NCI-H1417 treated with DMSO at 0.1 percent for 48 hours (cell line): ENCODE data around the gene SCFD1.
"Not testable (repeated sequence)": the region's sequence is repeated elsewhere in the genome, so short reads cannot be mapped to it uniquely, and the experiment has no call there.

Experiments
- DNase-seq: peaks from one replicate; lab custom pipeline; 2025; lab: John Stamatoyannopoulos, UW

SCFD1 gene

DNA sequence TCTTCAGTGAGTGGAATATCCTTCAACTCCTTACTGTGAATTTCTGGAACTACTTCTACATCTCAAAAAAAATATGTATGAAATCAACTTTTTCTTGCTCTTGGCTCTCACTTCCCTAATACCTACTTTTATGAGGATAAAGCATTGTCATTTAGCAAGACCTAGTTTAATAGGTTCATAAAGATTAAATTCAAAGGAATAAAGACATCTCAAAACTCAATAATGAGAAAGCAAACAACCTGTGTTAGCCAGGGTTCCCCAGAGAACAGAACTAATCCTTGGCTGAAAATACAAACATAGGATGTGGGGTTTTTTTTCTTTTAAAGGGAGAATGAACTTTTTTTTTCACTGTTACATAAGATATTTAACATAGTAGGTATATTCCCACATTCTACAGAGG, 57.9 kb downstream of the SCFD1 start:
- no peak for DNase-seq

DNA sequence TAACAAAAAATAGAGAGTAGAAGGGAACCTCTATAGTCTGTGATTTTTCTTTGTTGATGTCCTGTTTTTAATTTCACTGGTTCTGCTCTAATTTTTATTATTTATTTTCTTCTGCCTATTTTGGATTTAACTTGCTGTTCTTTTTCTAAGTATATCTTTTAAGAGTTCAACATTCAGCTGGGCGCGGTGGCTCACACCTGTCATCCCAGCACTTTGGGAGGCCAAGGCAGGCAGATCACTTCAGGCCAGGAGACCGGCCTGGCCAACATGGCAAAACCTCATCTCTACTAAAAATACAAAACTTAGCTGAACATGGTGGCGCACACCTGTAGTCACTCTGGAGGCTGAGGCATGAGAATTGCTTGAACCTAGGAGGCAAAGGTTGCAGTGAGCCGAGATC, 58.7 kb downstream of the SCFD1 start:
- not testable (repeated sequence) for DNase-seq

DNA sequence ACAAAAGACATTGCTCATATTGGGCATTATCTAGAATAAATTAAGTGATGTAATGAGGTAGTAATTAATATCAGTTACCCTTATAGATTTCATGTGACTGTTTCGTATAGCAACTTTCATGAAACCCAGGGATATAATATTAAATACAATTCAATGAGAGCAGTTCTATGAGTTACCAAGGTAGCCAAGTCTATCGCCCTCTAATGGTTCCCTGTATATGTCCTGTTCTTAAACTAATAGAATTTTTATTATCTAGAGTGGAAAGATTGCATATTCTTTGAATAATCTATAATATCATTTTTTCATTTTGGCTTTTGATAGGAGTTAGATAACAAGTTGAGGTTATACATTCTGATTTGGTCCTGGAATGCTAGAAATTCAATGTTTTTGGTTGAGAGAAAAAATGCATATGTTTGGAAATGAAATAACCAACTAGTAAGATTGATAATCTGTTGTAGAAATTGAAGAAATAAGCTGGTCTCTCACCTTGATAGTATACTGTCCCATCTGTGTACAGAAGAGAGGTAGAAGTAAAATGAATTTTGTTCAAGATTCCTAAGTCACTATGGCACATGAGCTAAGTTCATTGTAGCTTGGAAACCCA, 59.7 kb downstream of the SCFD1 start:
- no peak for DNase-seq

DNA sequence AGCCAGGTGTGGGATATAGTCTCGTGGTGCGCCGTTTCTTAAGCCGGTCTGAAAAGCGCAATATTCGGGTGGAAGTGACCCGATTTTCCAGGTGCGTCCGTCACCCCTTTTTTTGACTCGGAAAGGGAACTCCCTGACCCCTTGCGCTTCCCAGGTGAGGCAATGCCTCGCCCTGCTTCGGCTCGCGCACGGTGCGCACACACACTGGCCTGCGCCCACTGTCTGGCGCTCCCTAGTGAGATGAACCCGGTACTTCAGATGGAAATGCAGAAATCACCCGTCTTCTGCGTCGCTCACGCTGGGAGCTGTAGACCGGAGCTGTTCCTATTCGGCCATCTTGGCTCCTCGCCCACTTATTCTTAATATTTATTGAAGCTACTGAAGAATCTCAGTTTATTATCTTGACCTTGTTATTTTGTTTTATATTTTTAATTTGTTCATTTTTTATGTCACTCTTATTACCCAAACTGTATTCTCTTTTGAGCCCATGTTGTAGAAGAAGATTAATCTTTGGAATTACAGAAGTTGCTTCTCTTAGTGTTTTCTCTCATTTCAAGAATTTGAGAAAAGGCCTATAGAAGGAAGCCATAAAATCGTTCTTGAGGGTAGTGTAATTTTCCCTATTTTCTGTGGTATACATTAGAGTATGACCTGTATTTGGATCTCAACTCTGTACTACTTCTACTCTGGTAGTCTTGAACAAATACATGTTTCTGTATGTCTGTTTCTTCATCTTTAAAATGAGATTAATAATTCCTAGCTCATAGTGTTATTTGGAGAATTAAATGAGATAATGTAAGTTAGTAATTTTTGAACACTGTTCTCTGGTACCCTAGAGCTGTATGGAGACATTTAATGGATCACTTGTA, 68.6 kb downstream of the SCFD1 start:
- DNase-seq: not testable (repeated sequence)

DNA sequence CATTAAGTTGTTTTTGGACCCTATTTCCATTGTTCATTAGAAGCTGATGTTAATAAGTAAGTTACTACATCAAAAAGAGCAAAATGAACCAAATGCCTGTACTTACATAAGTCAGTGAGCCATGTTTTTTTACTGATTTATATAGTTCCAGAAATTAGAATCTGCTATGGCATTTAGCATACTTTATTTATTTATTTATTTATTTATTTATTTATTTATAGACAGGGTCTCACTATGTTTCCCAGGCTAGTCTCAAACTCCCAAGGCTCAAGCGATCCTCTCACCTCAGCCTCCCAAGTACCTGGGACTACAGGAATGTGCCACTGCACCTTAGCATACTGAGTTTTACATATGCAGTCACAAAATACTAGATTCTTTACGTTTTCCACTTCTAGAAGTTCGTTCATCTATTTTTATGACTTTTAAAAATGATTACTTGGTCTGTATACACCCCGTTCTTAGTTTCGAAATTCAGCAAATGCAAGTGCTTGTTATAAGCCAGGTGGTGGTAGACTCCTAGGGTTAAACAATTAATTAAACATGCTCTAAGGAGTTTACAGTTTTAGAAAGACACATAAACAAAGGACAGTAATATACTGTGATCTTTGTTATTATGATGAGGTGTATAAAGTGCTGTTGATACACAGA, 69.8 kb downstream of the SCFD1 start:
- DNase-seq: no peak

DNA sequence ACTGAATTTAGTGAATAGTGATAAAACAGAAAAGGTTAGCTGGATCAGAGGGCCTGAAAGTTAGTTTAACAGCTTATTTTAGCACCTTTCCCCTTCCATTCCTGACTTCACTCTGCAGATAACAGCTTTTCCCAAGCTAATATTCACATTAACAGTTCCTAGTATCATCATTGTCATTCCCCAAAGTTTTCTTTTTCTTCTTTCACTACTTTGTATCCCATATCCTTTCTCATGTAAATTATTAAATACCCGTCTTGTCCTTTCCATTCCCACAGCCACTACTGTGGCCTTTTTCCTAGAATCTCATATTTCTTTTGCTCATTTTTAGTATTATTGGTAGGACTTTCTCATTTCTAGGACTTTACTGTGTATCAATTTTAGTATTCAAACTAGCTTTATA, 70.5 kb downstream of the SCFD1 start:
- DNase-seq: no peak

DNA sequence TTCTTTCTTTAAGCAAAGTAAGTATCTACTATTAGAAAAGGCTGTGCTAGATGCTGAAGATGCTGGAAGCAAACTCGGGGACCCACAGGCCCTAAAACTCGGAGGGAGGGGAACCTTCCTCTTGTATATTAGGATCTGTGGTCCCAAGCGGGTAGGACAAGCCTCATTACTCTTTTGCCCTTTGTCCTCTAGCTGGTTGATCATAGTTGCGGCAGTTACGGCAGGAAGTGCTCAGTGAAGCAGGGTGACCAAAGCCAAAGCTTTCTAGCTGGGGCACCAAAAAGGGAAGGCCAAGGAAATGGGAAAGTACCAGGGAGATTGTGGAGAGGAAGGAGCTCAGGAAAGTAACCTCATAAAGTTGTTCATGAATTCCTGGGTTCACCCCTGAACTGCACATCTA, 76.3 kb downstream of the SCFD1 start:
- no peak for DNase-seq

DNA sequence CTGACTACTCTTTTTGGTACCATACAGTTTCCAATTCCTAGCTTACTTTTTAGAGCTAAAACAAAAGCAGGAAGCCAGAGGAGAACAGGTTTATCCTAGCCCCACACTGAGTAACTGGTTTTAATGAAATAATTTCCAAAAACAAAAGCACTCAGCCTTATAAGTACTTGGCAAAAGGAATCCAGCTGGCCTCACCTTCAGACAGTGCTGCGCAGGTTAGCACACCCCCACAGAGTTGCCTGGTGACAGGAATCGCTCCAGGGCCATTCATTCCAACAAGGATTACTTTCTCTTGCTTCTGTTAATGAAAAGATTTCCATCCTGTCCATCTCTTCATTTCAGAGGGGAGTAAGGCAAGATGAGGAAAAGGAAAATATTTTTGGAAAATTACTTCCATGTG, 84.6 kb downstream of the SCFD1 start:
- DNase-seq: no peak

DNA sequence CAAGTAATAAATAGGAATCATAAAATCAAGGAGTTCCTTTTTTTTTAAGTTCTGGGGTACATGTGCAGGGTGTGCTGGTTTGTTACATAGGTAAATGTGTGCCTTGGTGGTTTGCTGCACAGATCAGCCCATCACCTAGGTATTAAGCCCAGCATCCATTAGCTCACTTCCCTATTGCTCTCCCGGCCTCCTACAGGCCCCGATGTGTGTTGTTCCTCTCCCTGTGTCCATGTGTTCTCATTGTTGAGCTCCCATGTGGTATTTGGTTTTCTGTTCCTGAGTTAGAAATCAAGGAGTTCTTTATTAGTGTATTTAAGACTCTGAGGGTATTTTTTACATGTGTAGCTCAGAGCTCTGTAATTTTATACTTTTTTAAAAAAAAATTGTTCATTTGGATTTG, 86.0 kb downstream of the SCFD1 start:
- no peak for DNase-seq

DNA sequence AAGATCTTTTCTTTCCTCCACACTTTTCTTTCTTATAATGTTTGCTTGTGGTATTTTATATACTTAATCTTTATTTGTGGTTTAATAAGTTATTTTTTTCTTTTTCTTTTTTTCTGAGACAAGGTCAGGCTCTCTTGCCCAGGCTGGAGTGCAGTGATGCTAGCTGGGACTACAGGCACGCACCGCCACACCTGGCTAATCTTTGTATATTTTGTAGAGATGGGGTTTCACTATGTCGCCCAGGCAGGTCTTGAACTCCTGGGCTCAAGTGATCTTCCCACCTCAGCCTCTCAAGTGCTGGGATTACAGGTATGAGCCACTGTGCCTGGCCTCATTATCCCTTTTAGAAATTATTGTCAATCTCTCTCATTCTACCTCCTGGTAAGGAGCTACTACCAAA, 87.1 kb downstream of the SCFD1 start:
- no peak for DNase-seq

DNA sequence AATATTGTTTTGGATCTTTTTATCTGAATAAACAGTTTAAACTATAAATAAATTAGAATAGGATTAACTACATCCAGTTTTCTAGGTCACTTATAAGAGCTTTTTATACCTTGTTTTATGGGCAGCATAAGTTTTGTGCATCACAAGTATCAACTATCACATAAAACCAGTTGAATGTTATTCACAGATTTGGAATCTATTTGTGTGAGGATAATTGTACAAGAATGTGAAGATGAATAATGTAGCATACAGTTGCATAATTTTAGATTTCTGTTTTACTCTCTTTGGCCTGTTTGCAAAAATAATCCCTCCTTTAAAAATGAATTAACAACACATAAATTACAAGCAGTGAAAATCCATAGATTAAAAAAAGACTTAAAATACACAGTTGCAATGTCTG, 88.8 kb downstream of the SCFD1 start:
- DNase-seq: no peak

DNA sequence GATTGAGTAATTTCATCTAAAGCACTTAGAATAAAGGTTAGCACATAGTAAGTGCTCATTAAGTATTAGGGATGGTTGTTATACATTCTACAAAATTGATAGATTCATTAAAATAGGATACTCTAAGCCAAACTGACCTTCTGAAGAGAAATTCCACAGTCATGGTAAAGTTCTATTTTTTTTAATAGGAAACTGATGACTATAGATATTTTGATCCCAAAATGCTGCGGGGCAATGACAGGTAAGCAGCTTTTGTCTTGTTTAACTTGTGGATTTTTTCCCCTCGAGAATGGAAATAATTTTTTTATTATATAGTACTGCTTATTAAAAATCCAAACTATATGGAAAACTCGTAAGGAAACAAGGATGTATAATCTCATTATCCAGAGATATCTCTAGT, 97.0 kb downstream of the SCFD1 start:
- DNase-seq: no peak

DNA sequence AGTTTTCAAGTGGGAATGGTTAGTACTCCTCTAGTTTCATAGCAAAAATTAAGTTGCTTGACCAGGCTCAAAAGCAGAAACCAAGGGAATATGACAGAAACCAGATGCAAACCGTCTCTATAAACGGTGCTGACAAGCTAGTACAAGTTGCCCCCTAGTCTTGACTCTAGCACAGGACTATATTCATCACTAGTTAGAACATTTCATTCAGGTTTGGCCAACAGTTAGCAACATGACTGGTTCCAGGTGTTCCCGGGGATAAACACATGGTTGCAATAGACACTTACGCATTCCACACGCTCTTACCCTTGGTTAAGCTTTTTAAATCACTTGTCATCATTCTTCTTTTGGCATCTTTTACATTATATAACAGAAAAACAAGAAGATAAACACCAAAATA, 103.6 kb downstream of the SCFD1 start:
- DNase-seq: no peak

DNA sequence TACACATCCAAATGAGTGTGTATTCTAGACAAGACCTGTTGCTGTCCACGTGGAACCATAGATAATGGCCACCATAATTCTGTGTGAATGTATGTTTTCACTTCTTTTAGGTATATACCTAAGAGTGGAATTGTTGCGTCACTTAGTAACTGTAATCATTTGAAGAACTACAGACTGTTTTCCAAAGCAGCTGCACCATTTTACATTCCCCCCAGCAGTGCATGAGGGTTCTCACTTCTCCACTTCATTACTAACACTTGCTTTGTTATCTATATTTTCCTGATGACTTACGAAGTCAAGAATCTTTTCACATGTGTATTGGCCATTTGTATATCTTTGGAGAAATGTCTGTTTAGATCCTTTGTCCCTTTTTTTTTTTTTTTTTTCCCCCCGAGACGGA, 106.4 kb downstream of the SCFD1 start:
- no peak for DNase-seq

DNA sequence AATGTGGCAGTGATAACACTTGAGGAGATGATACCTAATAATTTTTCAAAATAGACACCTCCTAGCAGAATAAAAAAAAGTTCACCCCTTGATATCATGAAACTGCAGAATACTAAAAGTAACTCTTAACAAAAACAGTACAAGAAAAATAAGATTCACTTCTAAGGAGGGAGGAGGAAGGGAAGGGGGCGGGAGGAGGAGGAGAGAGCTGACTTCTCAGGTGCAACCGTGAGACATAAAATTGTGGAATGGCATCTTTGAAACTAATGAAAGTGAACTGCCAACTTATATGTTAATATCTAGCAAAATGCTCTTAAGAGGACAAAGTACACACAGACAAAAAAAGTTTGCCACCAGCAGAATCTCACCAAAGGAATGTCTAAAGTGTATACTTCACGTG, 115.8 kb downstream of the SCFD1 start:
- DNase-seq: no peak

DNA sequence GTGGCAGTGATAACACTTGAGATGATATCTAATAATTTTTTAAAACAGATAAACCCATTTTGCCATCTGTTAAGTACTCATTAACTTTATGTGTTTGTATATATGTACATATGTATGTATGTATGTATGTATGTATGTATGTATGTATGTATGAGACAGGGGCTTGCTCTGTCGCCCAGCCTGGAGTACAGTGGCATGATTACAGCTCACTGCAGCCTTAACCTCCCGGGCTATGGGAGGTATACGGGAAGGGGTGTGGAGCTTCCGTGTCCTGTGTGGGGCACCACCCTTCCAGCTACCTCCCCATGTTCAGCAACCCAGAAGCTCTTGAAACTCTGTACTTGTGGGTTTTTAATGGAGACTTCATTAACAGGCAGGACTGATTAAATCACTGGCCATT, 116.9 kb downstream of the SCFD1 start:
- DNase-seq: no peak

DNA sequence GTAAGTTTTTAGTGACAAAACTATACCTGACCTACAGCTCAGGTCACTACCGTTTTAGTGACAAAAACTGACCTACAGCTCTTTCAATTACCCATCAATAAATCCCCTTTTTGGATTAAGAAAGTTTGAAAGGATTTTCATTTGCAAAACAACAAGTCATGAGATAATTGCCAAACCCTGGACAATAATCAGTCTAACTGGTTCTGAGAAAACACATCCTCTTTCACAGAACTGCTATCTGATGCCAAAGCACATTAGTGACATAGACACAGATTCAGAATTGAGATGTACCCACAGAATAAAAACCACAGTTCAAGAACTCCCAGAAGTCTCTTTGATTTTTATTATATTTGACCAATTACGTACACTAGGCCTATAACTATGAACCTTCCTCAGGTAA, 126.2 kb downstream of the SCFD1 start:
- DNase-seq: no peak

DNA sequence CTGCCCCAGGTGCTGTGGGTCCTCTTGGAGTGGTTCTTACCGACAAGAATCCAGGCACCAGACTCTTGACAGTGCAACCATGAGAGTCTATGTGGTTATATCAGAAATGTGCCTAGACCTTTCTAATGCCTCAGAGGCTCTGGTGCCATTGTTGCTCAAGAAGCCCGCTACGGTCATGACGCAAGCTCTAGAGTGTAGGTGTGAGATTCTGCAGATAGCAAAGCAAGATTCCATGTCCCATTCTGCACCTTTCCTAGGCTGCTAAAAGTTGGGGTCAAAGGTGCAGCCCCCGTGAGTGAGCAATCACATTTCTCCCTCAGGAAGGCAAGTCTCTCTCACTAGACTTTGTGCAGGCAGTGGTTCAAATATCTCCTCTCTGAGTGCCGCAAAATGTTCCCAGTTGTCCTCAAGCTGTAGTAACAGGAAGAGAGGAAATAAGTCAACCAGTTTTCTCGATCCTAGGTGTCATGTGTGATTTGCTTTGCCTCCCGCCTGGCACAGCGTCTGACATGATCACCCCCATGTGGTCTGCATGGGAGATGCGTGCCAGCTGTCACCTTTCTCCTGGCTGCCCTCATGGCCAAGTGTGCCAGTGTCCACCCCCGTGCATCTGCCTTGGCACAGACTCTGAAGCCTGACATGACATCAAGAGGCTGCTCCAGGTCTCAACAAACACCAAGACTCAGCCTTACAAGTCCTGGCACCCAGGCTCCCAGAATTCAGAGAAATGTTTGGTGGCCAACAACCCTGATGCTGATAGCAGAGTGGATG, 129.7 kb downstream of the SCFD1 start:
- no peak for DNase-seq

DNA sequence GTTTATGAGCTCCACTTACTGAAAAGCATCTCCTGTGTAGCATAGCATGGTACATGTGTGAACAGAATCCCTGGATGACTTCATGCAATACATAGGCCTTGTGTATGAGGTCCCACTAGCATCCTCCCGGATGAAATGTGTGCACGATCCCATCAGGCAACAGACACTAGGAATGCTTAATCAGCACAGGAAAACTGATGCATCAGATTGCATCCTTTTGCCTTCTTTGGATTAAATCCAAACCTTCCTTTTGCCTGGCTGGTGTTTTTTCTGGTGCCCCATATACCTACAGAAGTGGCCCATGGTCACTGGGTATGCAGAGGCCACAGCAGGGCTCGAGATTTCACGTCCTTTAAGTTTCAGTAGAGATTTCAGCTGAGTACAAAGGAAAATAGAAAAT, 131.3 kb downstream of the SCFD1 start:
- DNase-seq: no peak

DNA sequence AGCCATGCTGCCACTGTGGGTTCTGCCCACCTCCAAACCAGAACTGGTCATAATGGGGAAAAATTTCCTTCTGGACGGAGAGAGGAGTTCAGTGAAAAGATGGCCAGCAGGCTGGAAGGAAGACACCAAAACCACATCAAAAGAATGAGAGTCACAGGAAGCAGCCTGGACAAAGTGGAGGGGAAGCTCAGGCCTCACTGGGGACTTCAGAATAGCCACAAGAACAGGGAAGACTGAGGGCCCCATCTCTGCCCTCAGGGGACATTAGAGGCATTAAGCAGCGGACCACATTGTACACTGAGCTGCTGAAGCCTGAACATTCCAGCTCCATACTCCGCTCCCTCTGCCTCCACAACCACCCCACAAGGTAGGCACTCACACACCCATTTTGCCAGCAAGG, 132.7 kb downstream of the SCFD1 start:
- no peak for DNase-seq

DNA sequence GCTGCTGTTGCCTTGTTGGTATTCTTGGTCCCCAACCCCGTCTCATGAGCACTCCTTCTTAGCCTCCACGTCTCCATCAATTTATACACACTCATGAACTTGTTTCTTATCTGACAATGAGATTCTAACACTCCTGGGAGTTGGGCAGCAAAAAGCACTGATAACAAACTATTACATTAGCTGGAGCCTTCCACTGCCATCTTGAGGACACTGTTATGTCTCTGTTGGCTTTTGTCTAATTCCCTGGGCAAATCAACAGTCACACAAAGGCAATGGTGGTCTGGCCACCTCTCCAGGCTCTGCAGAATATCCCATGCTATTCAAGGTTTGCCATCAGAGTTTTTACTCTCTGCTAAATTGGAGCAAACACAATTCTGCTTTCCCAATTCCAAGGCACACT, 134.5 kb downstream of the SCFD1 start:
- DNase-seq: no peak

DNA sequence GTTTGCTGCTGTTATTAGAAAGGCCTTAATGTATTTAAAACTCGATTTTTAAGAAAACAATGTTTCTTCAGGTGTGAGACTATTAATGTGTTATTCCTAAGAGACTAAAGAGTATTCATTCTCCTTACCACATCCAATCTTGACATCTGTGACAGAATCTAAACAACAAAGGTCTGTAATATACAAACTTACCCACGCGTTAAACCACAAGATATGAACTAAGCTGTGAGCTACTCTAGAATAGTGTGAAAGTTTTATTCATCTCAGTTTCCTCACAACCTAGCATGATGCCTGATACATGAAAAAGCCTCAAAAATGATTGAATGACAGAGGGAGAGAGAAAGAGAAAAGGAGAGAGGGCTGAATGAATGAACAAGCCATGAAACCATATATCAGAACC, 135.0 kb downstream of the SCFD1 start:
- DNase-seq: no peak
